Liver (tissue), 3 donors: ENCODE measurements around the gene ETS1.

ENCODE experiments used
- ATF3 ChIP-seq: IDR thresholded peaks from 2 replicates; pipeline ENCODE4 v1.6.1; 2016; ENCODE audit warnings: antibody characterized with exemption
- CTCF ChIP-seq: fragments of 150-350 bp; IDR thresholded peaks from 2 replicates; pipeline ENCODE4 v1.5.1; 2017; ENCODE audit warnings: improper control_type of control experiment, low read depth, low read length; ENCODE audit not compliant: missing input control
- FOXA1 ChIP-seq: IDR thresholded peaks from 2 replicates; pipeline ENCODE4 v1.6.1; 2016; ENCODE audit warnings: antibody characterized with exemption
- GABPA ChIP-seq, 2 donors: IDR thresholded peaks in 1 of 2; conservative IDR thresholded peaks in 1 of 2; 2 replicates each; pipeline ENCODE4 v1.6.1; 2016; ENCODE audit warnings: antibody characterized with exemption in 2 of 2, mild to moderate bottlenecking in 1 of 2, moderate library complexity in 1 of 2
- JUND ChIP-seq, 2 donors: IDR thresholded peaks; 2 replicates each; pipeline ENCODE4 v1.6.1; 2016; ENCODE audit warnings: antibody characterized with exemption in 2 of 2
- MAX ChIP-seq: IDR thresholded peaks from 2 replicates; pipeline ENCODE4 v1.6.1; 2016; ENCODE audit warnings: antibody characterized with exemption
- NR2F2 ChIP-seq: IDR thresholded peaks from 2 replicates; pipeline ENCODE4 v1.6.1; 2016; ENCODE audit warnings: antibody characterized with exemption
- RAD21 ChIP-seq, 2 donors: IDR thresholded peaks; 2 replicates each; pipeline ENCODE4 v1.6.1; 2016; ENCODE audit warnings: antibody characterized with exemption in 2 of 2, mild to moderate bottlenecking in 2 of 2
- REST ChIP-seq: IDR thresholded peaks from 2 replicates; pipeline ENCODE4 v1.6.1; 2016; ENCODE audit warnings: antibody characterized with exemption, mild to moderate bottlenecking
- SP1 ChIP-seq: IDR thresholded peaks from 2 replicates; pipeline ENCODE4 v1.6.1; 2018; ENCODE audit warnings: antibody characterized with exemption, mild to moderate bottlenecking
- TAF1 ChIP-seq: conservative IDR thresholded peaks from 2 replicates; pipeline ENCODE4 v1.6.1; 2016; ENCODE audit warnings: antibody characterized with exemption, mild to moderate bottlenecking
- YY1 ChIP-seq: IDR thresholded peaks from 2 replicates; pipeline ENCODE4 v1.6.1; 2016; ENCODE audit warnings: antibody characterized with exemption, mild to moderate bottlenecking
- donor health status: healthy.
- donor health status: healthy.

GRCh38 chr11:128603752-128604414, 16.5 kb upstream of the ETS1 start:
- TF ChIP-seq CTCF, result peak; percentile 19
- TF ChIP-seq TAF1, result no peak
- TF ChIP-seq GABPA (IDR thresholded peaks at IDR 0.05 in 1 of 2, conservative IDR thresholded peaks at IDR 0.05 in 1 of 2), result no peak
- TF ChIP-seq MAX, result no peak
- TF ChIP-seq RAD21 (IDR thresholded peaks at IDR 0.05), result peak; percentile 57 to 86
- TF ChIP-seq FOXA1, result no peak
- TF ChIP-seq SP1, result no peak
- TF ChIP-seq NR2F2, result no peak
- TF ChIP-seq ATF3, result no peak
- no peak for TF ChIP-seq YY1
- no peak for TF ChIP-seq REST
- no peak for TF ChIP-seq JUND (IDR thresholded peaks at IDR 0.05)
